Parathyroid adenoma (tissue), 2 donors: Measurements from ENCODE around the gene TBC1D22A.

ENCODE experiments used
- H2AFZ ChIP-seq: fragments of 300-600 bp; sonication (generic); one replicate; pipeline ENCODE4 v1.7.0; 2017; ENCODE audit warnings: antibody characterized with exemption, mild to moderate bottlenecking
- H3K27ac ChIP-seq: fragments of 300-600 bp; sonication (generic); one replicate; pipeline ENCODE4 v1.7.0; 2017
- H3K27me3 ChIP-seq: fragments of 300-600 bp; sonication (generic); one replicate; pipeline ENCODE4 v1.7.0; 2017; ENCODE audit warnings: low read length; ENCODE audit not compliant: control insufficient read depth, insufficient read depth
- H3K36me3 ChIP-seq: fragments of 300-600 bp; sonication (generic); one replicate; pipeline ENCODE4 v1.7.0; 2017; ENCODE audit warnings: low read length; ENCODE audit not compliant: control insufficient read depth, insufficient read depth
- H3K4me1 ChIP-seq: fragments of 300-600 bp; sonication (generic); one replicate; pipeline ENCODE4 v1.7.0; 2017; ENCODE audit warnings: control low read depth
- H3K4me2 ChIP-seq: fragments of 300-600 bp; sonication (generic); one replicate; pipeline ENCODE4 v1.7.0; 2017; ENCODE audit warnings: low read length
- H3K4me3 ChIP-seq: fragments of 300-600 bp; sonication (generic); one replicate; pipeline ENCODE4 v1.7.0; 2017; ENCODE audit warnings: low read depth, low read length
- H3K79me2 ChIP-seq: fragments of 300-600 bp; sonication (generic); one replicate; pipeline ENCODE4 v1.7.0; 2017; ENCODE audit warnings: control low read depth
- H3K9ac ChIP-seq: fragments of 300-600 bp; sonication (generic); one replicate; pipeline ENCODE4 v1.7.0; 2017; ENCODE audit warnings: mild to moderate bottlenecking
- H3K9me3 ChIP-seq: fragments of 300-600 bp; sonication (generic); one replicate; pipeline ENCODE4 v1.7.0; 2017; ENCODE audit warnings: low read length; ENCODE audit not compliant: control insufficient read depth
- TF ChIP-seq, protein P1 (sequence below): fragments of 300-600 bp; sonication (generic); IDR thresholded peaks from one replicate; pipeline ENCODE4 v1.7.0; 2017; ENCODE audit warnings: antibody characterized with exemption, mild to moderate bottlenecking
- donor health status: primary hyperparathyroidism.

Gene TBC1D22A

DNA sequence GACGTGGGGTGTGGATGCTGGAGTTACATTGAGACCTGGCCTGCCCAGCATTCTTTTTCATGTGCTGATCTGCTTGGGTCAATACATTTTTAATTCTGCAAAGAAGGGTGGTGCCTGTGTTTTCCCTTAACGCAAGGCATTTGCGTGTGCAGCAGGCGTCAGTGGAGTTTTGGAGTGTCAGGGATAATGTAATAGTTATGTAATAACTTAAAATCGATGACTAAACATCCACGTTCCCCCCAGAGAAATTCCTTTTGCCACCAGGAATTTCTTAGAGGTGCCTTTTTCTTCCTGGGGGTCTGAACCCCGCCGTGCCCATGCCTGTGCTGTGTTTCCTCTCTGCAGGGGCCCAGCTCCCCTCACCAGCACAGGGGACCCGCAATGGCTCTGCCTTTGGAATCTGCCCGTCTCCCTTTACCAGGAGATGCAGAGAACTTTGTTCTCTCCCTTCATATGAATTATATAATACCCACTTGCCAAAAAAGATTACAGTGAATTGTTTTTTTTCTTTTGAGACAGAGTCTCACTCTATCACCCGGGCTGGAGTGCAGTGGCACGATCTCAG is 62.6 kb downstream of the TBC1D22A start:
- Histone ChIP-seq H3K4me3 (no peak overlapping the region), H3K4me1 (no peaks in the 10 kb centered on the region), H2AFZ (no peak overlapping the region), H3K36me3 (no peaks in the 10 kb centered on the region), H3K27me3 (no peaks in the 10 kb centered on the region), H3K4me2 (no peak overlapping the region), H3K79me2 (peaks cover 4% of the 10 kb centered on the region), H3K9me3 (no peaks in the 10 kb centered on the region), H3K9ac (no peak overlapping the region), H3K27ac (no peak overlapping the region)
- TF ChIP-seq, protein P1, sequence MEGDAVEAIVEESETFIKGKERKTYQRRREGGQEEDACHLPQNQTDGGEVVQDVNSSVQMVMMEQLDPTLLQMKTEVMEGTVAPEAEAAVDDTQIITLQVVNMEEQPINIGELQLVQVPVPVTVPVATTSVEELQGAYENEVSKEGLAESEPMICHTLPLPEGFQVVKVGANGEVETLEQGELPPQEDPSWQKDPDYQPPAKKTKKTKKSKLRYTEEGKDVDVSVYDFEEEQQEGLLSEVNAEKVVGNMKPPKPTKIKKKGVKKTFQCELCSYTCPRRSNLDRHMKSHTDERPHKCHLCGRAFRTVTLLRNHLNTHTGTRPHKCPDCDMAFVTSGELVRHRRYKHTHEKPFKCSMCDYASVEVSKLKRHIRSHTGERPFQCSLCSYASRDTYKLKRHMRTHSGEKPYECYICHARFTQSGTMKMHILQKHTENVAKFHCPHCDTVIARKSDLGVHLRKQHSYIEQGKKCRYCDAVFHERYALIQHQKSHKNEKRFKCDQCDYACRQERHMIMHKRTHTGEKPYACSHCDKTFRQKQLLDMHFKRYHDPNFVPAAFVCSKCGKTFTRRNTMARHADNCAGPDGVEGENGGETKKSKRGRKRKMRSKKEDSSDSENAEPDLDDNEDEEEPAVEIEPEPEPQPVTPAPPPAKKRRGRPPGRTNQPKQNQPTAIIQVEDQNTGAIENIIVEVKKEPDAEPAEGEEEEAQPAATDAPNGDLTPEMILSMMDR, result no peak

DNA sequence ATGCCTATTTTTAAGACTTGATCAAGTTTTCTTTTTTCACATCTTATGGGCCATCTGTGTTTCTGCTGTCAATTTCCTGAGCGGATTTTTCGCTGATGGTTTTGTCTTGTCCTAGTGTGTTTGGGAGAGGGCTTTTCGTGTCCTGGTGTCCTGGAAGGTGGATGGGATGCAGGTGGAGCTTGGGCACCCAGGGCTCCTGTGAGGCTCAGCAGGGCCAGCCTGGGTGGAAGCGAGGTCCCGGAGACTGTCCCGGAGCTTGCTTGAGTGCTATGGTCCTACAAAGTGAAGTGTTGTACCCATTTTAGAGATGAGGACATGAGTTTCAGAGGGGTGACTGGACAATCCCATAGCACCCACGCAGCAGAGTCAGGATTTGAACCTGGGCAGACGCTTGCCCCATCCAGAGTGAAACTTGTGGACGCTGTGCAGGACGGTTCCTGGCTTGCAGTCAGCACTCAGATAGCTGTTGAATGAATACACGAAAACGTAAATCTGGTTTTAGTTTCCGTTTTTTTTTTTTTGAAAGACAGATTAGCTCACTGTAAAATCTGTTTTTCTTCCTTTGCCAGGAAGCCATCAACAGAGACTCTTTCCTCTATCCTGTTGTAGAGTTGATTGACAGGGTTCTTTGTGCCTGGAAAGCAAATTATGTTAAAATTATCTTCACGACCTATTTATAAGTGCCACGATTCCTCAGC is 64.1 kb downstream of the TBC1D22A start:
- H3K27ac ChIP-seq, result no peak overlapping the region
- H2AFZ ChIP-seq, result no peak overlapping the region
- H3K27me3 ChIP-seq, result no peaks in the 10 kb centered on the region
- no peaks in the 10 kb centered on the region for H3K4me1 ChIP-seq
- no peaks in the 10 kb centered on the region for H3K36me3 ChIP-seq
- TF ChIP-seq, protein P1, result no peak
- H3K9me3 ChIP-seq, result no peaks in the 10 kb centered on the region
- peaks cover 4% of the 10 kb centered on the region for H3K79me2 ChIP-seq
- H3K9ac ChIP-seq, result no peak overlapping the region
- no peak overlapping the region for H3K4me3 ChIP-seq
- H3K4me2 ChIP-seq, result no peak overlapping the region

DNA sequence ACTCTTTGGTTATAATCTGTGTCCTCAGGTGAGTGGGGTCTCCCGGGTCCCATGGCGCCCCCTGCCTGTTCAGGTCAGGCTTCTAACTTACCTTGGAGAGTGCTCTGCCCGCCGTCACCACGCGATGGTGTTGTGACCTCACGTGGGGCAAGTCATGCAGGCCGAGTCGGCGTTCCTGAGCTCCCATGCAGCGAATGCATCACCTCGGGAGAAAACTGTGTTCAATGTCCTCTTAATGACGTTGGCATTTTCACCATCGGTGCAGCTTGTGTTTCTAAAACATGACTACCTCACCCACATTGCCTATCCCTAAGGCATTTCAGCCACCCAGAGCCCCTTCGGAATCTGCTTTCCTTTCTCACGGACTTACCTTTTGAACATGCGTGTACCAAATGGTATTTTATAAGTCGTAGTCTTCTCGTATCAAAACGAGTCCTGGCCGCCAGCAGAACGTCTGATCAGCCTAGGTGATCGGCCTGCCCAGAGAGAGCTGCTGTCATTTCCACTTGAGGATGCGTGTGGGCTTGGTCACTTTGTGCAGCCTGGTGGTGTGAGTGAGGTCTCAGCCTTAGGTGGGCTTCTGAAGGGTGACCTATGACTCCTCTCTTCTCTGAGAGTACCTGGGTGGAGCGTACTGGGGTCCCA is 64.8 kb downstream of the TBC1D22A start:
- H3K27ac ChIP-seq, result no peak overlapping the region
- H2AFZ ChIP-seq, result no peak overlapping the region
- no peaks in the 10 kb centered on the region for H3K27me3 ChIP-seq
- no peaks in the 10 kb centered on the region for H3K36me3 ChIP-seq
- H3K79me2 ChIP-seq, result peaks cover 4% of the 10 kb centered on the region
- no peaks in the 10 kb centered on the region for H3K4me1 ChIP-seq
- H3K4me2 ChIP-seq, result no peak overlapping the region
- TF ChIP-seq, protein P1, result no peak
- H3K4me3 ChIP-seq, result no peak overlapping the region
- no peaks in the 10 kb centered on the region for H3K9me3 ChIP-seq
- no peak overlapping the region for H3K9ac ChIP-seq

DNA sequence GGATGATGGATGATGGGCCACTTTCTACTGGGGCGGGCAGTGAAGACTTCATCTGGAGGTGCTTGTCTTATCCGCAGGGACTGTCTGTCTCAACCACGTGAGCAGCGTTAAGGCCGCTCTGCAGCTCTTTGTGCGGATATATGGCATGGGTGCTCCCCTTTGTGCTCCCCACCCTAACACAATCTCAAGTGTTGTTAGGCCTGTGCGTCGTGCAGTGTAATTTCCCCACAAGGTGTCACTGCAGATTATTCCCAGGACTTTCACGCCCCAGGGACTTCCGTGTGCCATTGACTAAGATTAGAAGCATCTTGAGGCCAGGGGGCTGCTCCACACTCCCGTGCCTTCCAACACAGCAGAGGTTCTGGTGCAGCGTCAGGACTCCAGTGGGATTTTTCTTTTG is 65.3 kb downstream of the TBC1D22A start:
- TF ChIP-seq, protein P1, result no peak
- Histone ChIP-seq H3K4me3 (no peak overlapping the region), H3K9me3 (no peaks in the 10 kb centered on the region), H3K27me3 (no peaks in the 10 kb centered on the region), H3K27ac (no peak overlapping the region), H3K4me2 (no peak overlapping the region), H3K9ac (no peak overlapping the region), H2AFZ (no peak overlapping the region), H3K36me3 (no peaks in the 10 kb centered on the region), H3K4me1 (no peaks in the 10 kb centered on the region), H3K79me2 (peaks cover 4% of the 10 kb centered on the region)
